ENCODE results near the gene OR6N1.

Gene OR6N1

GRCh38 chr1:158801396-158801795 is 29.4 kb upstream of the OR6N1 start:
- no peak overlapping the region for H3K4me3 ChIP-seq (ENCODE audit: low read length)
- no peak for TF ChIP-seq ZNF274 (IDR thresholded peaks at IDR 0.05; ENCODE audit: low read depth, low read length)

- no peak for TF ChIP-seq ZNF274 (IDR thresholded peaks at IDR 0.05; ENCODE audit: low read depth, low read length)
Observed at GRCh38 chr1:158800526-158800925, 28.5 kb upstream of the OR6N1 start.

GRCh38 chr1:158799689-158800088 is 27.7 kb upstream of the OR6N1 start:
- H3K4me3 ChIP-seq (ENCODE audit: low read length) = no peak overlapping the region
- no peak for TF ChIP-seq ZNF274 (IDR thresholded peaks at IDR 0.05; ENCODE audit: low read depth, low read length)

More at GRCh38 chr1:158800526-158800925, 28.5 kb upstream of the OR6N1 start:
- H3K4me3 ChIP-seq (ENCODE audit: low read length) = no peak overlapping the region

- no peak overlapping the region for H3K4me3 ChIP-seq (ENCODE audit: low read length)
- no peak for TF ChIP-seq ZNF274 (IDR thresholded peaks at IDR 0.05; ENCODE audit: low read depth, low read length)
Observed at GRCh38 chr1:158798531-158798930, 26.5 kb upstream of the OR6N1 start.

- H3K4me3 ChIP-seq (ENCODE audit: low read length) = no peak overlapping the region
- no peak for TF ChIP-seq ZNF274 (IDR thresholded peaks at IDR 0.05; ENCODE audit: low read depth, low read length)
Observed at GRCh38 chr1:158794247-158794646, 22.3 kb upstream of the OR6N1 start.

- no peak for TF ChIP-seq ZNF274 (IDR thresholded peaks at IDR 0.05; ENCODE audit: low read depth, low read length)
- H3K4me3 ChIP-seq (ENCODE audit: low read length) = no peak overlapping the region
Observed at GRCh38 chr1:158793604-158794003, 21.6 kb upstream of the OR6N1 start.

GRCh38 chr1:158781104-158781503 is 9.1 kb upstream of the OR6N1 start, which contains the start of gene OR6N2:
Gene OR6N2 (minus strand): TSS chr1:158781204. CDS start chr1:158777635, 3,569 bp downstream.
- no peak within 1 kb of the TSS for H3K4me3 ChIP-seq (ENCODE audit: low read length)
- no peak for TF ChIP-seq ZNF274 (IDR thresholded peaks at IDR 0.05; ENCODE audit: low read depth, low read length)

- TF ChIP-seq ZNF274 (IDR thresholded peaks at IDR 0.05; ENCODE audit: low read depth, low read length) = no peak
- no peak within 1 kb of the TSS for H3K4me3 ChIP-seq (ENCODE audit: low read length)
Observed at GRCh38 chr1:158754420-158754819, 17.6 kb downstream of the OR6N1 start, which contains the start of gene OR6K6. Gene OR6K6 (plus strand): TSS chr1:158754720. CDS start chr1:158754888, 168 bp downstream.

GRCh38 chr1:158752155-158752712 is 19.8 kb downstream of the OR6N1 start:
- H3K4me3 ChIP-seq (ENCODE audit: low read length) = no peak overlapping the region
- TF ChIP-seq ZNF274 (IDR thresholded peaks at IDR 0.05; ENCODE audit: low read depth, low read length) = no peak

GRCh38 chr1:158735848-158736247 is 36.1 kb downstream of the OR6N1 start:
- H3K4me3 ChIP-seq (ENCODE audit: low read length) = no peak overlapping the region
- no peak for TF ChIP-seq ZNF274 (IDR thresholded peaks at IDR 0.05; ENCODE audit: low read depth, low read length)

GRCh38 chr1:158732524-158732923 is 39.5 kb downstream of the OR6N1 start:
- TF ChIP-seq ZNF274 (IDR thresholded peaks at IDR 0.05; ENCODE audit: low read depth, low read length) = no peak
- H3K4me3 ChIP-seq (ENCODE audit: low read length) = no peak overlapping the region

GRCh38 chr1:158731707-158732106 is 40.3 kb downstream of the OR6N1 start:
- no peak overlapping the region for H3K4me3 ChIP-seq (ENCODE audit: low read length)
- no peak for TF ChIP-seq ZNF274 (IDR thresholded peaks at IDR 0.05; ENCODE audit: low read depth, low read length)

GRCh38 chr1:158730453-158730852 is 41.5 kb downstream of the OR6N1 start:
- no peak for TF ChIP-seq ZNF274 (IDR thresholded peaks at IDR 0.05; ENCODE audit: low read depth, low read length)
- no peak overlapping the region for H3K4me3 ChIP-seq (ENCODE audit: low read length)

- H3K4me3 ChIP-seq (ENCODE audit: low read length) = no peak overlapping the region
- no peak for TF ChIP-seq ZNF274 (IDR thresholded peaks at IDR 0.05; ENCODE audit: low read depth, low read length)
Observed at GRCh38 chr1:158728510-158729225, 43.3 kb downstream of the OR6N1 start.

GRCh38 chr1:158724442-158724841 is 47.6 kb downstream of the OR6N1 start:
- no peak for TF ChIP-seq ZNF274 (IDR thresholded peaks at IDR 0.05; ENCODE audit: low read depth, low read length)
- no peak overlapping the region for H3K4me3 ChIP-seq (ENCODE audit: low read length)
